HEK293 (cell line): ENCODE measurements around the gene NUCB1.
"Not testable (repeated sequence)": the region's sequence is repeated elsewhere in the genome, so short reads cannot be mapped to it uniquely, and the experiment has no call there.

ENCODE experiments used
- CTCF ChIA-PET: fragments of 350-600 bp; formaldehyde crosslinking; extraction: SDS; loops from one replicate; lab custom pipeline; 2021; ENCODE audit warnings: antibody characterized with exemption; lab: Yijun Ruan, JAX
- POLR2A ChIA-PET: fragments of 300-600 bp; formaldehyde crosslinking; extraction: SDS; loops from one replicate; lab custom pipeline; 2020; ENCODE audit warnings: antibody characterized with exemption, inconsistent platforms; lab: Yijun Ruan, JAX
- H3K27ac ChIP-seq: fragments of 200-500 bp; sonication (Bioruptor generic); 2 replicates; pipeline ENCODE4 v1.5.1; 2014; ENCODE audit warnings: low read depth, low read length, control low read depth, inconsistent platforms; ENCODE audit errors: extremely low read depth
- H3K36me3 ChIP-seq, 2 experiments: fragments of 200-500 bp in 1 of 2; sonication (Bioruptor generic) in 1 of 2; 1 replicate in 1 of 2; 2 replicates in 1 of 2; pipeline ENCODE4 v1.5.1; 2014 to 2017; ENCODE audit warnings: inconsistent platforms in 2 of 2, low read length in 2 of 2; ENCODE audit not compliant: control insufficient read depth in 2 of 2, insufficient read depth in 1 of 2
- H3K4me1 ChIP-seq: fragments of 200-500 bp; sonication (Bioruptor generic); 2 replicates; pipeline ENCODE4 v1.5.1; 2014; ENCODE audit warnings: mild to moderate bottlenecking, low read length, inconsistent platforms; ENCODE audit not compliant: control insufficient read depth, insufficient read depth
- H3K4me3 ChIP-seq: 2 replicates; pipeline ENCODE4 v1.5.1; 2011; ENCODE audit warnings: low read depth, mild to moderate bottlenecking, control low read depth, low read length, moderate library complexity
- H3K9me3 ChIP-seq: fragments of 200-500 bp; sonication (Bioruptor generic); 2 replicates; pipeline ENCODE4 v1.5.1; 2014; ENCODE audit warnings: low read depth, low read length, inconsistent platforms; ENCODE audit not compliant: control insufficient read depth, insufficient read depth
- ZNF223 ChIP-seq: fragments of 450-650 bp; formaldehyde crosslinking; IDR thresholded peaks from 2 replicates; pipeline ENCODE4 v1.5.1; 2016; ENCODE audit warnings: missing biosample characterization, missing genetic modification characterization
- ZNF266 ChIP-seq: fragments of 450-650 bp; formaldehyde crosslinking; IDR thresholded peaks from 2 replicates; pipeline ENCODE4 v1.5.1; 2016; ENCODE audit warnings: missing biosample characterization, missing genetic modification characterization, low read depth
- ZNF335 ChIP-seq: fragments of 450-650 bp; formaldehyde crosslinking; conservative IDR thresholded peaks from 2 replicates; pipeline ENCODE4 v1.5.1; 2016; ENCODE audit warnings: missing biosample characterization, missing genetic modification characterization
- ZNF354C ChIP-seq: fragments of 450-650 bp; formaldehyde crosslinking; IDR thresholded peaks from 2 replicates; pipeline ENCODE4 v1.5.1; 2016; ENCODE audit warnings: missing biosample characterization, missing genetic modification characterization, low read depth, borderline replicate concordance
- ZNF394 ChIP-seq: fragments of 450-650 bp; formaldehyde crosslinking; IDR thresholded peaks from 2 replicates; pipeline ENCODE4 v1.5.1; 2016; ENCODE audit warnings: missing biosample characterization, missing genetic modification characterization, mild to moderate bottlenecking, moderate library complexity, borderline replicate concordance
- ZNF404 ChIP-seq: fragments of 450-650 bp; formaldehyde crosslinking; IDR thresholded peaks from 2 replicates; pipeline ENCODE4 v1.5.1; 2017; ENCODE audit warnings: missing biosample characterization, missing genetic modification characterization
- ZNF514 ChIP-seq: fragments of 450-650 bp; formaldehyde crosslinking; IDR thresholded peaks from 2 replicates; pipeline ENCODE4 v1.5.1; 2016; ENCODE audit warnings: missing biosample characterization, missing genetic modification characterization
- ZNF555 ChIP-seq: fragments of 450-650 bp; formaldehyde crosslinking; conservative IDR thresholded peaks from 2 replicates; pipeline ENCODE4 v1.5.1; 2017; ENCODE audit warnings: missing biosample characterization, mild to moderate bottlenecking, missing genetic modification characterization, inconsistent platforms
- ZNF558 ChIP-seq: fragments of 450-650 bp; formaldehyde crosslinking; IDR thresholded peaks from 2 replicates; pipeline ENCODE4 v1.5.1; 2016; ENCODE audit warnings: missing biosample characterization, missing genetic modification characterization
- ZNF560 ChIP-seq: fragments of 450-650 bp; formaldehyde crosslinking; IDR thresholded peaks from 2 replicates; pipeline ENCODE4 v1.5.1; 2017; ENCODE audit warnings: missing biosample characterization, missing genetic modification characterization, borderline replicate concordance
- ZNF623 ChIP-seq: fragments of 450-650 bp; formaldehyde crosslinking; IDR thresholded peaks from 2 replicates; pipeline ENCODE4 v1.5.1; 2016; ENCODE audit warnings: missing biosample characterization, missing genetic modification characterization
- ZNF664 ChIP-seq: fragments of 450-650 bp; formaldehyde crosslinking; IDR thresholded peaks from 2 replicates; pipeline ENCODE4 v1.5.1; 2016; ENCODE audit warnings: missing biosample characterization, missing genetic modification characterization
- ZNF76 ChIP-seq: fragments of 450-650 bp; formaldehyde crosslinking; IDR thresholded peaks from 2 replicates; pipeline ENCODE4; 2016; ENCODE audit warnings: low read depth, missing biosample characterization, missing genetic modification characterization, borderline replicate concordance
- ZNF791 ChIP-seq: fragments of 450-650 bp; formaldehyde crosslinking; IDR thresholded peaks from 2 replicates; pipeline ENCODE4 v1.5.1; 2016; ENCODE audit warnings: missing biosample characterization, missing genetic modification characterization
- ZXDB ChIP-seq: fragments of 450-650 bp; formaldehyde crosslinking; IDR thresholded peaks from 2 replicates; pipeline ENCODE4 v1.5.1; 2016; ENCODE audit warnings: missing biosample characterization, missing genetic modification characterization
- TF ChIP-seq, protein P1 (sequence below): fragments of 450-650 bp; formaldehyde crosslinking; IDR thresholded peaks from 2 replicates; pipeline ENCODE4 v1.5.1; 2016; ENCODE audit warnings: missing biosample characterization, missing genetic modification characterization
- TF ChIP-seq, protein P2 (sequence below): fragments of 450-650 bp; formaldehyde crosslinking; conservative IDR thresholded peaks from 2 replicates; pipeline ENCODE4 v1.5.1; 2016; ENCODE audit warnings: low read depth, missing biosample characterization, missing genetic modification characterization
- TF ChIP-seq, protein P3 (sequence below): fragments of 450-650 bp; formaldehyde crosslinking; IDR thresholded peaks from 2 replicates; pipeline ENCODE4 v1.5.1; 2017; ENCODE audit warnings: missing biosample characterization, missing genetic modification characterization

Gene NUCB1

DNA sequence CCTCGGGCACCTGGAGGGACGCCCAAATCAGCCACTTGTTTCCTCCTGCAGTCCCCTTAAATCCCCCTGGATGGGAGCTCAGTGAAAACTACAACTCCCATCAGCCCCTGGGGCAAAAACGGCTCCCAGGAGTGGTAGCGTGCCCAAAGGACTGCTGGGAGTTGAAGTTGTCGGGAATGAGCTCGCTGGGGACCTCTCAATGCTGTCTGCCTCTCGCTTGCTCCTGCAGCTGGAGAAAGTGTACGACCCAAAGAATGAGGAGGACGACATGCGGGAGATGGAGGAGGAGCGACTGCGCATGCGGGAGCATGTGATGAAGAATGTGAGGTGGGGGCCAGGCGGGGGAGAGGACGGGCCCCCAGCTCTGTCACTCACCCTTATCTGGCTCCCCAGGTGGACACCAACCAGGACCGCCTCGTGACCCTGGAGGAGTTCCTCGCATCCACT, 18.7 kb downstream of the NUCB1 start:
- Histone ChIP-seq H3K9me3 (no peaks in the 10 kb centered on the region), H3K4me1 (no peaks in the 10 kb centered on the region), H3K27ac (no peak overlapping the region), H3K4me3 (no peak overlapping the region), H3K36me3 (peaks cover 37 to 55% of the 10 kb centered on the region in 2 experiments; a peak in 2 of 3 replicates)
- POLR2A ChIA-PET: interaction anchor here (0.7 to 1.1 kb wide), 5 partner anchors 14 to 47 kb away, joined by 3 to 8 read pairs (median 4); partner anchors contain the start of genes DHDH and PPP1R15A
- TF ChIP-seq ZNF514 (tag by site-specific recombination) (no peak), ZNF335 (tag by site-specific recombination) (peak; percentile 56), ZNF76 (peak; percentile 91)
- CTCF ChIA-PET: interaction anchor here (0.9 kb wide), 2 partner anchors 14 to 75 kb away, joined by 3 to 4 read pairs; partner anchors contain the start of genes GYS1 and RUVBL2

DNA sequence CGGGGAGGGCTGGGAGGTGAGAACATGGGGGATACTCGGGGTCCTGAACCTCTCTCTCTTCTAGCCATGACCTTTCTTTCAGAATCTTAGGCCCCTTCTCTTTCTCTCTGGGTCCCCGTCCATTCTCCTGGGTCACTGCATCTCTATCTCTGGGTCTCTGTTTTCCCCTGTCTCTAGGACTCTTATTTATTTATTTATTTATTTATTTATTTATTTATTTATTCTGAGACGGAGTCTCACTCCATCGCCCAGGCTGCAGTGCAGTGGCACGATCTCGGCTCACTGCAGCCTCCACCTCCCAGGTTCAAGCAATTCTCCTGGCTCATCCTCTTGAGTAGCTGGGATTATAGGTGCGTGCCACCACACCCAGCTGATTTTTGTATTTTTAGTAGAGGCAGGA, 19.2 kb downstream of the NUCB1 start:
- H3K27ac ChIP-seq, H3K9me3 ChIP-seq, H3K4me1 ChIP-seq, H3K4me3 ChIP-seq: not testable (repeated sequence)
- CTCF ChIA-PET: interaction anchor here (0.7 to 0.9 kb wide), 2 partner anchors 14 to 74 kb away, joined by 3 to 4 read pairs; partner anchors contain the start of genes GYS1 and RUVBL2
- H3K36me3 ChIP-seq: peaks cover 33 to 53% of the 10 kb centered on the region in 2 experiments; a peak in 2 of 3 replicates
- POLR2A ChIA-PET: interaction anchor here (0.7 to 1.1 kb wide), 4 partner anchors 14 to 47 kb away, joined by 3 to 8 read pairs (median 4); partner anchors contain the start of genes DHDH and PPP1R15A
- TF ChIP-seq, protein P1, sequence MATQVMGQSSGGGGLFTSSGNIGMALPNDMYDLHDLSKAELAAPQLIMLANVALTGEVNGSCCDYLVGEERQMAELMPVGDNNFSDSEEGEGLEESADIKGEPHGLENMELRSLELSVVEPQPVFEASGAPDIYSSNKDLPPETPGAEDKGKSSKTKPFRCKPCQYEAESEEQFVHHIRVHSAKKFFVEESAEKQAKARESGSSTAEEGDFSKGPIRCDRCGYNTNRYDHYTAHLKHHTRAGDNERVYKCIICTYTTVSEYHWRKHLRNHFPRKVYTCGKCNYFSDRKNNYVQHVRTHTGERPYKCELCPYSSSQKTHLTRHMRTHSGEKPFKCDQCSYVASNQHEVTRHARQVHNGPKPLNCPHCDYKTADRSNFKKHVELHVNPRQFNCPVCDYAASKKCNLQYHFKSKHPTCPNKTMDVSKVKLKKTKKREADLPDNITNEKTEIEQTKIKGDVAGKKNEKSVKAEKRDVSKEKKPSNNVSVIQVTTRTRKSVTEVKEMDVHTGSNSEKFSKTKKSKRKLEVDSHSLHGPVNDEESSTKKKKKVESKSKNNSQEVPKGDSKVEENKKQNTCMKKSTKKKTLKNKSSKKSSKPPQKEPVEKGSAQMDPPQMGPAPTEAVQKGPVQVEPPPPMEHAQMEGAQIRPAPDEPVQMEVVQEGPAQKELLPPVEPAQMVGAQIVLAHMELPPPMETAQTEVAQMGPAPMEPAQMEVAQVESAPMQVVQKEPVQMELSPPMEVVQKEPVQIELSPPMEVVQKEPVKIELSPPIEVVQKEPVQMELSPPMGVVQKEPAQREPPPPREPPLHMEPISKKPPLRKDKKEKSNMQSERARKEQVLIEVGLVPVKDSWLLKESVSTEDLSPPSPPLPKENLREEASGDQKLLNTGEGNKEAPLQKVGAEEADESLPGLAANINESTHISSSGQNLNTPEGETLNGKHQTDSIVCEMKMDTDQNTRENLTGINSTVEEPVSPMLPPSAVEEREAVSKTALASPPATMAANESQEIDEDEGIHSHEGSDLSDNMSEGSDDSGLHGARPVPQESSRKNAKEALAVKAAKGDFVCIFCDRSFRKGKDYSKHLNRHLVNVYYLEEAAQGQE: peak; percentile 65; the same call in 1 of the 2 replicates
- TF ChIP-seq ZNF223 (tag by site-specific recombination) (0 out of 2 replicates have a peak, but pooled peaks have one; percentile 16), ZNF555 (tag by site-specific recombination) (peak; percentile 59), ZNF404 (tag by site-specific recombination) (peak; percentile 57; the same call in 1 of the 2 replicates), ZNF354C (0 out of 2 replicates have a peak, but pooled peaks have one; percentile 57), ZNF558 (tag by site-specific recombination) (0 out of 2 replicates have a peak, but pooled peaks have one; percentile 59), ZNF664 (tag by site-specific recombination) (peak; percentile 72), ZNF394 (tag by site-specific recombination) (peak; percentile 95), ZXDB (peak; percentile 39; the same call in 1 of the 2 replicates), ZNF560 (tag by site-specific recombination) (peak; percentile 52; the same call in 1 of the 2 replicates), ZNF266 (tag by site-specific recombination) (peak; percentile 66; the same call in 1 of the 2 replicates), ZNF623 (tag by site-specific recombination) (peak; percentile 77), ZNF791 (tag by site-specific recombination) (peak; percentile 64; the same call in 1 of the 2 replicates)
- TF ChIP-seq, protein P2, sequence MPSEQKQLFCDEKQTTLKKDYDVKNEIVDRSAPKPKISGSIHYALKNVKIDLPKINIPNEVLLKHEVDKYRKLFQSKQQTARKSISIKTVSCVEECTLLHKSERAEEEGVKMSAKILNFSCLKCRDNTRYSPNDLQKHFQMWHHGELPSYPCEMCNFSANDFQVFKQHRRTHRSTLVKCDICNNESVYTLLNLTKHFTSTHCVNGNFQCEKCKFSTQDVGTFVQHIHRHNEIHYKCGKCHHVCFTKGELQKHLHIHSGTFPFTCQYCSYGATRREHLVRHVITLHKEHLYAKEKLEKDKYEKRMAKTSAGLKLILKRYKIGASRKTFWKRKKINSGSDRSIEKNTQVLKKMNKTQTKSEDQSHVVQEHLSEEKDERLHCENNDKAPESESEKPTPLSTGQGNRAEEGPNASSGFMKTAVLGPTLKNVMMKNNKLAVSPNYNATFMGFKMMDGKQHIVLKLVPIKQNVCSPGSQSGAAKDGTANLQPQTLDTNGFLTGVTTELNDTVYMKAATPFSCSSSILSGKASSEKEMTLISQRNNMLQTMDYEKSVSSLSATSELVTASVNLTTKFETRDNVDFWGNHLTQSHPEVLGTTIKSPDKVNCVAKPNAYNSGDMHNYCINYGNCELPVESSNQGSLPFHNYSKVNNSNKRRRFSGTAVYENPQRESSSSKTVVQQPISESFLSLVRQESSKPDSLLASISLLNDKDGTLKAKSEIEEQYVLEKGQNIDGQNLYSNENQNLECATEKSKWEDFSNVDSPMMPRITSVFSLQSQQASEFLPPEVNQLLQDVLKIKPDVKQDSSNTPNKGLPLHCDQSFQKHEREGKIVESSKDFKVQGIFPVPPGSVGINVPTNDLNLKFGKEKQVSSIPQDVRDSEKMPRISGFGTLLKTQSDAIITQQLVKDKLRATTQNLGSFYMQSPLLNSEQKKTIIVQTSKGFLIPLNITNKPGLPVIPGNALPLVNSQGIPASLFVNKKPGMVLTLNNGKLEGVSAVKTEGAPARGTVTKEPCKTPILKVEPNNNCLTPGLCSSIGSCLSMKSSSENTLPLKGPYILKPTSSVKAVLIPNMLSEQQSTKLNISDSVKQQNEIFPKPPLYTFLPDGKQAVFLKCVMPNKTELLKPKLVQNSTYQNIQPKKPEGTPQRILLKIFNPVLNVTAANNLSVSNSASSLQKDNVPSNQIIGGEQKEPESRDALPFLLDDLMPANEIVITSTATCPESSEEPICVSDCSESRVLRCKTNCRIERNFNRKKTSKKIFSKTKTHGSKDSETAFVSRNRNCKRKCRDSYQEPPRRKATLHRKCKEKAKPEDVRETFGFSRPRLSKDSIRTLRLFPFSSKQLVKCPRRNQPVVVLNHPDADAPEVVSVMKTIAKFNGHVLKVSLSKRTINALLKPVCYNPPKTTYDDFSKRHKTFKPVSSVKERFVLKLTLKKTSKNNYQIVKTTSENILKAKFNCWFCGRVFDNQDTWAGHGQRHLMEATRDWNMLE (tag by site-specific recombination): peak; percentile 79
- TF ChIP-seq, protein P3, sequence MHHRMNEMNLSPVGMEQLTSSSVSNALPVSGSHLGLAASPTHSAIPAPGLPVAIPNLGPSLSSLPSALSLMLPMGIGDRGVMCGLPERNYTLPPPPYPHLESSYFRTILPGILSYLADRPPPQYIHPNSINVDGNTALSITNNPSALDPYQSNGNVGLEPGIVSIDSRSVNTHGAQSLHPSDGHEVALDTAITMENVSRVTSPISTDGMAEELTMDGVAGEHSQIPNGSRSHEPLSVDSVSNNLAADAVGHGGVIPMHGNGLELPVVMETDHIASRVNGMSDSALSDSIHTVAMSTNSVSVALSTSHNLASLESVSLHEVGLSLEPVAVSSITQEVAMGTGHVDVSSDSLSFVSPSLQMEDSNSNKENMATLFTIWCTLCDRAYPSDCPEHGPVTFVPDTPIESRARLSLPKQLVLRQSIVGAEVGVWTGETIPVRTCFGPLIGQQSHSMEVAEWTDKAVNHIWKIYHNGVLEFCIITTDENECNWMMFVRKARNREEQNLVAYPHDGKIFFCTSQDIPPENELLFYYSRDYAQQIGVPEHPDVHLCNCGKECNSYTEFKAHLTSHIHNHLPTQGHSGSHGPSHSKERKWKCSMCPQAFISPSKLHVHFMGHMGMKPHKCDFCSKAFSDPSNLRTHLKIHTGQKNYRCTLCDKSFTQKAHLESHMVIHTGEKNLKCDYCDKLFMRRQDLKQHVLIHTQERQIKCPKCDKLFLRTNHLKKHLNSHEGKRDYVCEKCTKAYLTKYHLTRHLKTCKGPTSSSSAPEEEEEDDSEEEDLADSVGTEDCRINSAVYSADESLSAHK: peak; percentile 23; the same call in 1 of the 2 replicates
